Activated CD8-positive, alpha-beta memory T cell treated with anti-CD3 and anti-CD28 coated beads, Interleukin-2, amount 50 U/mL, for 48 hours (primary cell): Measurements from ENCODE around the gene GPT2.

Source experiments
- DNase-seq: peaks from one replicate; pipeline ENCODE4 v3.0.0-alpha.2; 2020

Gene GPT2

GRCh38 chr16:46899443-46900143 lies 15.4 kb downstream of the GPT2 start:
- no peak for DNase-seq

- no peak for DNase-seq
Observed at GRCh38 chr16:46900455-46901235, 16.5 kb downstream of the GPT2 start.

GRCh38 chr16:46901709-46902108 lies 17.5 kb downstream of the GPT2 start:
- DNase-seq, result no peak

- no peak for DNase-seq
Observed at GRCh38 chr16:46903255-46903905, 19.2 kb downstream of the GPT2 start.

- no peak for DNase-seq
Observed at GRCh38 chr16:46904471-46904870, 20.3 kb downstream of the GPT2 start.

- DNase-seq, result no peak
Observed at GRCh38 chr16:46906360-46907060, 22.3 kb downstream of the GPT2 start.

- no peak for DNase-seq
Observed at GRCh38 chr16:46907061-46907774, 23.1 kb downstream of the GPT2 start.

GRCh38 chr16:46908540-46909372 lies 24.6 kb downstream of the GPT2 start:
- peak; percentile 80 for DNase-seq

- no peak for DNase-seq
Observed at GRCh38 chr16:46911038-46911437, 26.9 kb downstream of the GPT2 start.

GRCh38 chr16:46911650-46912049 lies 27.5 kb downstream of the GPT2 start:
- DNase-seq, result no peak

GRCh38 chr16:46914556-46915201 lies 30.5 kb downstream of the GPT2 start:
- DNase-seq, result no peak

- no peak for DNase-seq
Observed at GRCh38 chr16:46915483-46916025, 31.4 kb downstream of the GPT2 start.

- DNase-seq, result no peak
Observed at GRCh38 chr16:46916980-46917379, 32.8 kb downstream of the GPT2 start.

- DNase-seq, result no peak
Observed at GRCh38 chr16:46918400-46918799, 34.2 kb downstream of the GPT2 start.

GRCh38 chr16:46918905-46919792 lies 35.0 kb downstream of the GPT2 start:
- DNase-seq, result no peak

- DNase-seq, result no peak
Observed at GRCh38 chr16:46920402-46921068, 36.4 kb downstream of the GPT2 start.

- no peak for DNase-seq
Observed at GRCh38 chr16:46922239-46922638, 38.1 kb downstream of the GPT2 start.

GRCh38 chr16:46923513-46924295 lies 39.5 kb downstream of the GPT2 start:
- DNase-seq, result no peak
